HTR-8/SVneo (cell line): ENCODE results near the gene RSPH1.

Source experiments
- DNase-seq: peaks from one replicate; pipeline ENCODE4 v3.0.0; 2011; ENCODE audit warnings: low spot score, mixed read lengths; ENCODE audit not compliant: insufficient read length
- FAIRE-seq: peaks from 2 replicates; lab custom pipeline; 2011; peaks lifted over from hg19 to GRCh38; lab: Jason Lieb, UNC

RSPH1 gene

GRCh38 chr21:42496120-42496838 is at the start of gene RSPH1:
TSS of gene RSPH1 (minus strand) at chr21:42496224. CDS start at chr21:42496186, 38 bp downstream.
- DNase-seq: peak; percentile 97
- FAIRE-seq: peak; percentile 98

GRCh38 chr21:42545745-42546144 is 49.7 kb upstream of the RSPH1 start:
- no peak for FAIRE-seq
- DNase-seq: no peak

GRCh38 chr21:42545317-42545716 is 49.3 kb upstream of the RSPH1 start:
- DNase-seq (no peak), FAIRE-seq (no peak)

- FAIRE-seq: no peak
- DNase-seq: no peak
Measured at GRCh38 chr21:42544544-42544943, 48.5 kb upstream of the RSPH1 start.

- DNase-seq: no peak
Measured at GRCh38 chr21:42543106-42543847, 47.3 kb upstream of the RSPH1 start.

GRCh38 chr21:42542596-42542995 is 46.6 kb upstream of the RSPH1 start:
- no peak for DNase-seq
- no peak for FAIRE-seq

More at GRCh38 chr21:42543106-42543847, 47.3 kb upstream of the RSPH1 start:
- FAIRE-seq: no peak

- FAIRE-seq (no peak), DNase-seq (no peak)
Measured at GRCh38 chr21:42542196-42542595, 46.2 kb upstream of the RSPH1 start.

GRCh38 chr21:42541618-42542017 is 45.6 kb upstream of the RSPH1 start:
- no peak for FAIRE-seq

GRCh38 chr21:42541174-42541573 is 45.1 kb upstream of the RSPH1 start:
- FAIRE-seq: no peak

More at GRCh38 chr21:42541618-42542017, 45.6 kb upstream of the RSPH1 start:
- DNase-seq: no peak

GRCh38 chr21:42540396-42540795 is 44.4 kb upstream of the RSPH1 start:
- DNase-seq (no peak), FAIRE-seq (no peak)

More at GRCh38 chr21:42541174-42541573, 45.1 kb upstream of the RSPH1 start:
- no peak for DNase-seq

GRCh38 chr21:42539931-42540343 is 43.9 kb upstream of the RSPH1 start:
- DNase-seq (no peak), FAIRE-seq (no peak)

GRCh38 chr21:42539342-42539741 is 43.3 kb upstream of the RSPH1 start:
- no peak for DNase-seq
- no peak for FAIRE-seq

- DNase-seq (no peak), FAIRE-seq (no peak)
Measured at GRCh38 chr21:42538479-42539275, 42.7 kb upstream of the RSPH1 start.

- FAIRE-seq (no peak), DNase-seq (no peak)
Measured at GRCh38 chr21:42537106-42537742, 41.2 kb upstream of the RSPH1 start.

GRCh38 chr21:42536601-42537000 is 40.6 kb upstream of the RSPH1 start:
- DNase-seq: no peak
- no peak for FAIRE-seq

- FAIRE-seq: no peak
- no peak for DNase-seq
Measured at GRCh38 chr21:42535602-42536171, 39.7 kb upstream of the RSPH1 start.

- DNase-seq (no peak), FAIRE-seq (no peak)
Measured at GRCh38 chr21:42534421-42535378, 38.7 kb upstream of the RSPH1 start.

GRCh38 chr21:42533963-42534355 is 37.9 kb upstream of the RSPH1 start:
- DNase-seq (no peak), FAIRE-seq (no peak)
